CD4-positive, alpha-beta T cell treated with Interleukin-6 at 100 ng/mL for 8 hours (primary cell): Measurements from ENCODE around the gene RALGPS1.

Experiments used
- DNase-seq: peaks from one replicate; pipeline ENCODE4 v3.0.0-alpha.2; 2020; ENCODE audit warnings: mixed read lengths, low spot score

RALGPS1 gene

DNA sequence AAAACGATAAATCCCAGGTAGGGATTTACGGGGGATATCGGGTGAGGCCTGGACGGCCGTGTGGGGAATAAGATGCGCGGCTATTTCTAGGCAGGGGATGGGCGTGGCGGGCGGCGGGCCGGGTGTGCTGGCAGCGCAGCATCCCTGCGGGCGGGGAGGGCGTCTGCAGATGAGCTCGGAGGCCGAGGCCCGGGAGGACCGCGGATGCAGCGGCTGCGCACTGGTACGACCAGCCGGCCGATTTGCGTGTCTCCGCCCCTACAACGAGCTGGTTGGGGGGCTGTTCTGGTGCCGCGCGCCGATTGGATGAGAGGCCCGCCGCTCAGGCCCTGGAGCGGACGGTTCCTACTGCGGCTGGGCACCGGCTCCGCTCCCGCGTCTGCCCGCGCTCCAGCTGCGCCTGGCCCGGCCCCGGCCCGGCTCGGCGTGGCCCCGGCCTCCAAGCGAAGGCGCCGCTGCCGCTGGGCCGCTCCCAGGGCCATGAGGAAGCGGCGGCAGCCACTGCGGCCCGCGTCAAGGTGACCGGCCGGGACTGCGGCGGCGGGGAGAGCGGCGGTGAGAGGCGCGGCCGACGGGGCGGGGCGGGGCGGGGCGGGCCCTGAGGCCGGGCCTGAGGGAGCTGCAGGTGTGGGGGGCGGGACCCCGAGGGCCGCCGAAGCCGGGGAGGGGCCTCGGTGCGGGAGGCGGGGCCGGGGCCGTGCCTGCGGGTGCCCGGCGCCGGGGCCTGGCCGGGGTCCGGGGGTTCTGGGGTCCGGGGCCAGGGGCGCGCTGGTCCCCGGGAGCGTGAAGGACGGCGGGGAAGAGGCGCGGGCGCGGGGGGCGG lies at the start of gene RALGPS1:
Gene RALGPS1, plus strand, starts transcription at position 325 of the 823 bp plus-strand sequence. CDS start 47,508 bp downstream, outside the sequence.
- DNase-seq = peak; percentile 94

GRCh38 chr9:126869368-126869767 lies 45.2 kb upstream of the RALGPS1 start:
- no peak for DNase-seq

DNA sequence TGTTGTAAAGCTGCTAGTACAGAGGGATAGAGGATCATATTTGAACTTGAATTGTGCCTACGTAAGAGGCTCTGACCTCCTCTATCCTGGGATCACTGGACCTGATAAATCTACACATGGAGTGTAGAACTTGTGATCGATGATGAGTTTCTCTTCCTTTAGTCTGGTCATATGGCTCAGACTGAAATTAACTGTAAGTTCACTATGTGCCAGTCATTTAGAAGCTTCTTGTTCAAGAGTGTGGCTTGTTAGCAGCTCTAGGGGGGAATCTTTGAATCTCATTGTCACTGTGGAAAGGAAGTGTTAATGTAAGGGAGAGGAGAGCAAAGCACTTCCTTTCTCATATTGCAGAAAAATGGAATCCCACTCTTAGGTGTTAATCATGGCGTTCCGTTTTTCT lies 42.1 kb upstream of the RALGPS1 start:
- no peak for DNase-seq

DNA sequence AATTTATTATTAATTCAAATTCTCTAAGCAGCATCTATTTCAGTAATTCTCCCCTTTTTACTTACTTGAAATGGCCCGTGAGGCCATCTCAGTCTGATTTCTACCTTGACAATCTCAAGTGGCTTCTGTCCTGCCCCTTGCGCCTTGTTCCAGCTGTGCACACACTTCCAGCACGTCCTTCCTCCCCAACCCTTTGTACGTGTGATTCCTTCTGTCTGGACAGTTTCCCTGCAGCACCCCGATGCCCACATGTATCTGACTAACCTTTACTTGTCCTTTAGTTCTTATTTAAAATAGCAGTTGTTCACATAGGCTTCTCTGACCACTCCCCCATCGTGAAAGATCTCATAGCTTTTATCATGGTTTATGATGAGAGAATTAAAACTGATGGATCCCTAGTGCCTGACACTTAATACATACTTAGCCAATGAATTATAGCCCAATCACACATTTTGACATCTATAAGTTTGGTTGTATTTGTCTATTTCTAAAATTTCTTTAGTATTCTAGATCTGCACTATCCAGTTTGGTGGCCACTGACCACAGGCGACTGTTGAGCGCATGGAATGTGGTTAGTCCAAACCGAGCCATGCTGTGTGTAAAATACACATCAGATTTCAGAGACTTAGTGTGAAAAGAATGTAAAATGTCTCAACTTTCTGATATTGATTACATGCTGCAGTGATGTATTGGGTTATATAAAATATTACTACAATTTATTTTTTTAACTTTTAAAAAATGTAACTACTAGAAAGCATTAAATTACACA lies 39.9 kb upstream of the RALGPS1 start:
- no peak for DNase-seq

DNA sequence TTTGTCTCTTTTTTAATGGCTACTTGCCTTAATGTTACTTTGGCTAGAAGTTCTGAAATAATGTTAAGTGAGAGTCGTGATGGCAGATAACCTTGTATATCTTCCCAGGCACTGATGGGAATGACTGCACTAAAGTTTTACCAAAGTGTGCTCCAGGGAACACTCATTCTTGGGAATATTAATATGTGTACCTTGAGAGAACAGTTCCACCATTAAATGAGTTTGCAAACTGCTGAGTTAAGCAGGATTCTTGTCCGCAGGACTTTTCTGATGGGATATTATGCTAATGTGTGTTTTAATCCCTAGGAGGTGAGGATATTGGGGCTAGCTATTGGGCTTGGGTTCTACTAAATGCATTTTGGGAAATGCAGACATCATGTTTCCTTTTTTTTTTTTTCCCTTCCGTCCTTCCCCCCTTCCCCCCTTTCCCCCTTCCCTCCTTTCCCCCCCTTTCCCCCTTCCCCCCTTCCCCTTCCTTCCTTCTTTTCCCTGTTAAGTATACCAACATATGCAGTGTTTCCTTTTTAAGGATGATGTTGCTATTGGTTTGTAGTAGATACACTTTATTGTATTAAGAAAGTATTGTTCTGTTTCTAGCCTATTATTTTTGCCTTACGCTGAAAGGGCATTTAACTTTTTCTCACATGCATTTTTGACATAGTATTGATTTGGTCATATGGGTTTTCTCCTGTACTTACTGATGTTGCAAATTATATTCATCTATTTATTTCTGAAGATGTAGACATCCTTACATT lies 38.6 kb upstream of the RALGPS1 start:
- DNase-seq = no peak

GRCh38 chr9:126876531-126876930 lies 38.1 kb upstream of the RALGPS1 start:
- DNase-seq = no peak

DNA sequence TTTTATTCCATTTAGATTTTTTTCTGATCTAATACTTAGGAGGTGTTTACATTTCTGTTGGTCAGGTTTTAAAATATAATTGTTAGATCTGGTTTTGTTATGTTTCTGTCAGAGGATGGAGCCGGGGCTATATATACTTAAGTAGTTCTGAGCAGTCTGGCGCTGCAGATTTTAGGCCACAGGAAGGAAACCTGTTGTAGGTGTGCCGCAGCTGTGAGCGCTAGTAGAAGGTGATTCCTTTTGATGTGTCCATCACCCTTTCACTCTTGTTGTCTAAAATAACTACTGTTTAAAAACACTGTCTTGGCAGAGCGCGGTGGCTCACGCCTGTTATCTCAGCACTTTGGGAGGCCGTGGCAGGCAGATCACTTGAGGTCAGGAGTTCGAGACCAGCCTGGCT lies 37.2 kb upstream of the RALGPS1 start:
- no peak for DNase-seq

GRCh38 chr9:126879288-126879687 lies 35.3 kb upstream of the RALGPS1 start:
- no peak for DNase-seq

- no peak for DNase-seq
These were observed 34.2 kb upstream of the RALGPS1 start for GRCh38 chr9:126880226-126880946.

- DNase-seq = no peak
These were observed 33.6 kb upstream of the RALGPS1 start for GRCh38 chr9:126880947-126881332.

DNA sequence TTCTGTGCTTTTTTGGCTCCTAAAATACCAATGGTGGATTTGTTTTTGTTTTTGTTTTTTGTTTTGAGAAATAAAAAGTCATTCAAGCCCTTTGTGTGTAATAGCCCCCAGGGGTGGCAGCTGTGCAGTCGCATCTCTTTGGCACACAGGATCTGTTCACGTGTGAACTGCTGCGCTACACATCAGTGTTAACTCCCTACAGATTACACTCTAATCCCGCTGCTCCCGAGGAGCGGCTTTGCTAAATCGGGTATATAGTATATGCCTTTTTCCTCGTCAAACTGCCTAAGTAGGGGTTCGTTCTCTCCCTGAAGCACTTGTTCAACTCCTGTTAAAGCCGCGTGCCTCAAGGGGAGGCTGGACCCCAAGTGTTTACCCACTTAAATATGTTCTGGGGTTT lies 31.8 kb upstream of the RALGPS1 start:
- DNase-seq = no peak

- DNase-seq = no peak
These were observed 30.9 kb upstream of the RALGPS1 start for GRCh38 chr9:126883636-126884035.

GRCh38 chr9:126885131-126885641 lies 29.4 kb upstream of the RALGPS1 start:
- no peak for DNase-seq

- DNase-seq = no peak
These were observed 28.4 kb upstream of the RALGPS1 start for GRCh38 chr9:126886034-126886822.

DNA sequence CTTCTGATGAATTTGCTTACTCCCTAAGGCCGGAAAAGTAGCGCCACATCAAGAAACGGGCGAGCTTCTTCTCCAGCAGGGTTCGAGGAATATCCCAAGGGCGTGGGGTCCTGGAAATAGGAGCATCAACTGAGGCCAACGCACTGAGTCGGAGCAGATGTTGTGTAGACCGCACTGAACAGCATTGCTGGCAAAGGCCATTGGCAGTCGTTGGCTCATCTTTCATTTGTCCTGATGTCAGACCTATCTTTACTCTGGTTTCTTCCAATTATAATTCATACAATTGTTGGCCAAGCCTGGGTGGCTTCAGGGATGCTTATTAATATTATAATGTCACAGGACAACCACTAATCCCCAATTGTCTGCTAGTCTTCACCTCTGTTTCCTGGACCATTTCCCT lies 27.7 kb upstream of the RALGPS1 start:
- no peak for DNase-seq

GRCh38 chr9:126891676-126892075 lies 22.9 kb upstream of the RALGPS1 start:
- no peak for DNase-seq

DNA sequence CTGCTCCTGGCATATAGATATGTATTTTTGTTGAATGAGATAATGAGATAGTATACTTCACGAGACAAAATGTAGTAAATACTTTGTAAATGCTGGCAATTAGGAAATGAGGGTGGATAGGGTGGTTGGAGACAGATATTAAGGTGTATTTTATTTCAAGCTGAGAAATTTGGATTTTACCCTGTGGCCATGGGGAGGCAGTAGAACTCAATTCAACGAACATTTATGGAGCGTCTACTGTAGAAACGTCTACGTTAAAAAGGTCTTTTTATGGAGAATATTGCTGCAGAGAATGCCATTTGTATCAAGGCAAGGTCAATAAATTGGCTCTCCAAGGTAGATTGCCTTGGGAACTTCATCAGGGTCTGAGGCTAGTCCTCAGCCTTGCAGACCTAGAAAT lies 21.5 kb upstream of the RALGPS1 start:
- no peak for DNase-seq

DNA sequence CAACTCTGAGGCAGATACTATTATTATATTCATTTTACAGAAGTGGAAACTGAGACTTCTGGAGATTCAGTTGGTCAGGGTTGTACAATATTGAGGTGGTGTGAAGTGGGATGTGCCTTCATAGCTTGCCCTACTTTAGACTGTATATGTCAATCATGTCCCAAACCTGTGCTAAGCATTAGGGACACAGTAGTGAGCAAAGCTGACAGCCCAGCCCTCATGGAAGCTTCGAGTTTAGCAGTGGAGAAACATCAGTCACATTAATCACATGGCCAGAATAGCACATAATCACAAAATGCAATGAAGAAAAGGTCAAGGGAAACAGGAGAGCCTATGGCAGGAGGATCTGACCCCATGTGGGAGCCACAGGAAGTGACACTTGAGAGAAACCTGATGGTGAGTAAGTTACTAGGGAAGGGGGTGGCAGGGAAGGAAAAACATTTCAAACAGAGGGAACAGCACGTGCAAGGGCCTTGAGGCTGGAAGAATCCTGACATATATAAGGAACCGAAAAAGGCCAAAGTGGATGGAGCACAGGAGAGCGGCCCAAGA lies 20.5 kb upstream of the RALGPS1 start:
- DNase-seq = no peak

DNA sequence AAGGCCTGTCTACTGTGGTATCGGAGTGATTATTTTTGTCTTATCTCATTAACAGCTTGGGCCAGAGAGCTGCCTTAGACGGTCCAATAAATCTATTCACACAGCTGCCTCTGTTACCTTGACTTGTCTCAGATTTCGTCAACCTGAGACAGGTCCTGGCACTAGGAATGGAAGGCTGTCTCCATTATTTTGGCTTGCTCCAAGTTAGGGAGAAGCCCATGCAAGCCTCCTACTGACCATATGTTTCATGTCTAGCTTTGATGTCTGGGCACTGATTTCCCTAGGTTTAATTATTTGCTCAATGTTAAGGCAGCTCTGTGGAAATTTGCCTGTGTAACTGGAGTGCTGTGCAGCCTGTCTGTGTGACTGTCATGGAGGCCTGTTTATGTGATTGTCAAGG lies 12.4 kb upstream of the RALGPS1 start:
- DNase-seq = no peak

DNA sequence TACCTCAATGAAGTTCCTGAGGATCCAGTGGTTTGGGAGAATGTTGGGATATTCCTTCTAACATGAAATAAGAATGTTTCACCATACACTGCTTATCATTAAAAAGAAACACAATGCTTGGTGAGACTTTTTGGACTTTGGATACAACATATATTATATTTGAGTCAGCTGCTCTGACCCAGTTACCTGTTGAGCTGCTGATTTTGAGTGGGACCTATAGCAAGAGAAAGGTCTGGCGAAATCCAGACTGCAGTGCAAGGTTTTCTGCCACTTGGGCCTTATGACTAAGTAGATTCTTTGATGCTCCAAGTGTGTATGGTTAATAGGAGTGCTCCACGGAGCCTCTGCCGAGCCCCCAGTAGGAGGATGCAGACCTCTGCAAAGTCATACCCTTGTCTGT lies 10.0 kb upstream of the RALGPS1 start:
- DNase-seq = no peak

DNA sequence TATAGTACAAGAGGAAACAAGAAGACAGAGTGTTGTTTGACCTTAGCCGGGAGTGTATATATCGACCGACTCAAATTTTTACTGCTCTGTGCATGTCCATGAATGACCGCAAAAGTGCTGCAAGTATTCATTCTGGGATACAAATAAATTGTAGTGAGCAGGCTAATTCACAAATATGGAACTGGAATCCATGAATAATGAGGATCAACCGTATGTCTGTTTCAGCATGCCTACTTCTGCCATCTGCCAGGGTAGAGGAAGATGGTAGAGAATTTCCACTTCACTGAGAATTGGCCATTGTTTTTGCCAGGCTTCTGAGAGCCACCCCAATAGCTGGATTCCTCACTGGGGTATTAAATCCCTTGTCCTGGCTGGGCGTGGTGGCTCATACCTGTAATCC lies 8.5 kb upstream of the RALGPS1 start:
- DNase-seq = no peak
